HEK293 (cell line): ENCODE results near the gene C3.

ENCODE experiments used
- CTCF ChIA-PET: fragments of 350-600 bp; formaldehyde crosslinking; extraction: SDS; loops from one replicate; lab custom pipeline; 2021; ENCODE audit warnings: antibody characterized with exemption; lab: Yijun Ruan, JAX
- POLR2A ChIA-PET: fragments of 300-600 bp; formaldehyde crosslinking; extraction: SDS; loops from one replicate; lab custom pipeline; 2020; ENCODE audit warnings: antibody characterized with exemption, inconsistent platforms; lab: Yijun Ruan, JAX
- H3K27ac ChIP-seq: fragments of 200-500 bp; sonication (Bioruptor generic); 2 replicates; pipeline ENCODE4 v1.5.1; 2014; ENCODE audit warnings: low read depth, low read length, control low read depth, inconsistent platforms; ENCODE audit errors: extremely low read depth
- H3K36me3 ChIP-seq, 2 experiments: fragments of 200-500 bp in 1 of 2; sonication (Bioruptor generic) in 1 of 2; 1 replicate in 1 of 2; 2 replicates in 1 of 2; pipeline ENCODE4 v1.5.1; 2014 to 2017; ENCODE audit warnings: inconsistent platforms in 2 of 2, low read length in 2 of 2; ENCODE audit not compliant: control insufficient read depth in 2 of 2, insufficient read depth in 1 of 2
- H3K4me1 ChIP-seq: fragments of 200-500 bp; sonication (Bioruptor generic); 2 replicates; pipeline ENCODE4 v1.5.1; 2014; ENCODE audit warnings: mild to moderate bottlenecking, low read length, inconsistent platforms; ENCODE audit not compliant: control insufficient read depth, insufficient read depth
- H3K4me3 ChIP-seq: 2 replicates; pipeline ENCODE4 v1.5.1; 2011; ENCODE audit warnings: low read depth, mild to moderate bottlenecking, control low read depth, low read length, moderate library complexity
- H3K9me3 ChIP-seq: fragments of 200-500 bp; sonication (Bioruptor generic); 2 replicates; pipeline ENCODE4 v1.5.1; 2014; ENCODE audit warnings: low read depth, low read length, inconsistent platforms; ENCODE audit not compliant: control insufficient read depth, insufficient read depth
- BCL6B ChIP-seq: fragments of 450-650 bp; formaldehyde crosslinking; IDR thresholded peaks from 2 replicates; pipeline ENCODE4 v1.5.1; 2017; ENCODE audit warnings: missing biosample characterization, missing genetic modification characterization
- EGR2 ChIP-seq: fragments of 450-650 bp; formaldehyde crosslinking; IDR thresholded peaks from 2 replicates; pipeline ENCODE4 v1.5.1; 2016; ENCODE audit warnings: low read depth, missing biosample characterization, missing genetic modification characterization
- FEZF1 ChIP-seq: fragments of 450-650 bp; formaldehyde crosslinking; IDR thresholded peaks from 2 replicates; pipeline ENCODE4 v1.5.1; 2016; ENCODE audit warnings: missing biosample characterization, missing genetic modification characterization
- GLIS1 ChIP-seq: fragments of 450-650 bp; formaldehyde crosslinking; IDR thresholded peaks from 2 replicates; pipeline ENCODE4 v1.5.1; 2016; ENCODE audit warnings: missing biosample characterization, missing genetic modification characterization
- HOXA7 ChIP-seq: sonication (generic); formaldehyde crosslinking; IDR thresholded peaks from 2 replicates; pipeline ENCODE4 v1.8.1; 2022; ENCODE audit warnings: missing genetic modification reagents, borderline replicate concordance
- MYNN ChIP-seq: fragments of 450-650 bp; formaldehyde crosslinking; IDR thresholded peaks from 2 replicates; pipeline ENCODE4 v1.5.1; 2016; ENCODE audit warnings: missing biosample characterization, missing genetic modification characterization, borderline replicate concordance
- PATZ1 ChIP-seq: fragments of 450-650 bp; formaldehyde crosslinking; IDR thresholded peaks from 2 replicates; pipeline ENCODE4 v1.5.1; 2016; ENCODE audit warnings: missing biosample characterization, missing genetic modification characterization
- PRDM6 ChIP-seq: fragments of 450-650 bp; formaldehyde crosslinking; IDR thresholded peaks from 2 replicates; pipeline ENCODE4 v1.5.1; 2017; ENCODE audit warnings: missing biosample characterization, missing genetic modification characterization
- SP7 ChIP-seq: fragments of 450-650 bp; formaldehyde crosslinking; IDR thresholded peaks from 2 replicates; pipeline ENCODE4 v1.5.1; 2016; ENCODE audit warnings: missing biosample characterization, missing genetic modification characterization
- TCF7L2 ChIP-seq: IDR thresholded peaks from 2 replicates; pipeline ENCODE4 v1.6.1; 2011; ENCODE audit warnings: low read depth, mild to moderate bottlenecking, inconsistent platforms, low read length, moderate library complexity, borderline replicate concordance
- TRIM28 ChIP-seq: IDR thresholded peaks from 2 replicates; pipeline ENCODE4 v1.6.1; 2011; ENCODE audit warnings: low read length, control low read depth, borderline replicate concordance
- WT1 ChIP-seq: fragments of 450-650 bp; formaldehyde crosslinking; IDR thresholded peaks from 2 replicates; pipeline ENCODE4 v1.5.1; 2016; ENCODE audit warnings: missing biosample characterization, missing genetic modification characterization
- ZBTB11 ChIP-seq: fragments of 450-650 bp; formaldehyde crosslinking; conservative IDR thresholded peaks from 2 replicates; pipeline ENCODE4 v1.5.1; 2016; ENCODE audit warnings: low read depth, missing biosample characterization, missing genetic modification characterization
- ZBTB48 ChIP-seq: fragments of 450-650 bp; formaldehyde crosslinking; IDR thresholded peaks from 2 replicates; pipeline ENCODE4 v1.5.1; 2016; ENCODE audit warnings: missing biosample characterization, missing genetic modification characterization
- ZFP69B ChIP-seq: fragments of 450-650 bp; formaldehyde crosslinking; IDR thresholded peaks from 2 replicates; pipeline ENCODE4 v1.5.1; 2016; ENCODE audit warnings: missing biosample characterization, missing genetic modification characterization
- ZNF121 ChIP-seq: fragments of 450-650 bp; formaldehyde crosslinking; IDR thresholded peaks from 2 replicates; pipeline ENCODE4 v1.5.1; 2016; ENCODE audit warnings: missing biosample characterization, missing genetic modification characterization
- ZNF530 ChIP-seq: fragments of 450-650 bp; formaldehyde crosslinking; IDR thresholded peaks from 2 replicates; pipeline ENCODE4 v1.5.1; 2016; ENCODE audit warnings: low read depth, missing biosample characterization, missing genetic modification characterization
- ZNF639 ChIP-seq: fragments of 450-650 bp; formaldehyde crosslinking; IDR thresholded peaks from 2 replicates; pipeline ENCODE4 v1.5.1; 2016; ENCODE audit warnings: missing biosample characterization, missing genetic modification characterization
- TF ChIP-seq, protein P1 (sequence below): fragments of 450-650 bp; formaldehyde crosslinking; IDR thresholded peaks from 2 replicates; pipeline ENCODE4 v1.5.1; 2016; ENCODE audit warnings: missing biosample characterization, missing genetic modification characterization
- TF ChIP-seq, protein P2 (sequence below): fragments of 450-650 bp; formaldehyde crosslinking; IDR thresholded peaks from 2 replicates; pipeline ENCODE4 v1.5.1; 2016; ENCODE audit warnings: missing biosample characterization, missing genetic modification characterization

The C3 gene

GRCh38 chr19:6745965-6746364, 25.5 kb upstream of the C3 start (continued):
- TF ChIP-seq TCF7L2 (no peak), TRIM28 (no peak), BCL6B (tag by site-specific recombination) (no peak), GLIS1 (tag by site-specific recombination) (no peak), MYNN (tag by site-specific recombination) (no peak), ZNF121 (no peak)

- H3K36me3 ChIP-seq, result peaks cover 38 to 55% of the 10 kb centered on the region in 2 experiments
- peaks cover 25% of the 10 kb centered on the region for H3K4me1 ChIP-seq
- H3K9me3 ChIP-seq, result no peaks in the 10 kb centered on the region
- ChIA-PET POLR2A (interaction anchor here (0.8 to 2.4 kb wide), 2 partner anchors 22 to 119 kb away, joined by 3 to 11 read pairs; partner anchors contain the start of gene SH2D3A), CTCF (interaction anchor here (0.6 to 1.5 kb wide), 3 partner anchors 8 to 266 kb away, joined by 3 to 4 read pairs (median 3); no protein-coding TSS in a partner anchor)
- H3K4me3 ChIP-seq, result 0 out of 2 replicates have a peak overlapping the region, but pooled peaks have one; percentile 0
- peak overlapping the region; percentile 74 for H3K27ac ChIP-seq
- no peak for TF ChIP-seq HOXA7 (CRISPR knock-in tag)
- TF ChIP-seq, protein P1, sequence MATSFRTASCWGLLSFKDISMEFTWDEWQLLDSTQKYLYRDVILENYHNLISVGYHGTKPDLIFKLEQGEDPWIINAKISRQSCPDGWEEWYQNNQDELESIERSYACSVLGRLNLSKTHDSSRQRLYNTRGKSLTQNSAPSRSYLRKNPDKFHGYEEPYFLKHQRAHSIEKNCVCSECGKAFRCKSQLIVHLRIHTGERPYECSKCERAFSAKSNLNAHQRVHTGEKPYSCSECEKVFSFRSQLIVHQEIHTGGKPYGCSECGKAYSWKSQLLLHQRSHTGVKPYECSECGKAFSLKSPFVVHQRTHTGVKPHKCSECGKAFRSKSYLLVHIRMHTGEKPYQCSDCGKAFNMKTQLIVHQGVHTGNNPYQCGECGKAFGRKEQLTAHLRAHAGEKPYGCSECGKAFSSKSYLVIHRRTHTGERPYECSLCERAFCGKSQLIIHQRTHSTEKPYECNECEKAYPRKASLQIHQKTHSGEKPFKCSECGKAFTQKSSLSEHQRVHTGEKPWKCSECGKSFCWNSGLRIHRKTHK (tag by site-specific recombination), result no peak
- no peak for TF ChIP-seq ZNF530 (tag by site-specific recombination)
- TF ChIP-seq ZFP69B (tag by site-specific recombination), result peak; percentile 96
- peak; percentile 83 for TF ChIP-seq SP7 (tag by site-specific recombination)
- TF ChIP-seq PATZ1 (tag by site-specific recombination), result peak; percentile 99
- TF ChIP-seq, protein P2, sequence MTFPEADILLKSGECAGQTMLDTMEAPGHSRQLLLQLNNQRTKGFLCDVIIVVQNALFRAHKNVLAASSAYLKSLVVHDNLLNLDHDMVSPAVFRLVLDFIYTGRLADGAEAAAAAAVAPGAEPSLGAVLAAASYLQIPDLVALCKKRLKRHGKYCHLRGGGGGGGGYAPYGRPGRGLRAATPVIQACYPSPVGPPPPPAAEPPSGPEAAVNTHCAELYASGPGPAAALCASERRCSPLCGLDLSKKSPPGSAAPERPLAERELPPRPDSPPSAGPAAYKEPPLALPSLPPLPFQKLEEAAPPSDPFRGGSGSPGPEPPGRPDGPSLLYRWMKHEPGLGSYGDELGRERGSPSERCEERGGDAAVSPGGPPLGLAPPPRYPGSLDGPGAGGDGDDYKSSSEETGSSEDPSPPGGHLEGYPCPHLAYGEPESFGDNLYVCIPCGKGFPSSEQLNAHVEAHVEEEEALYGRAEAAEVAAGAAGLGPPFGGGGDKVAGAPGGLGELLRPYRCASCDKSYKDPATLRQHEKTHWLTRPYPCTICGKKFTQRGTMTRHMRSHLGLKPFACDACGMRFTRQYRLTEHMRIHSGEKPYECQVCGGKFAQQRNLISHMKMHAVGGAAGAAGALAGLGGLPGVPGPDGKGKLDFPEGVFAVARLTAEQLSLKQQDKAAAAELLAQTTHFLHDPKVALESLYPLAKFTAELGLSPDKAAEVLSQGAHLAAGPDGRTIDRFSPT (tag by site-specific recombination), result peak; percentile 72
- 0 out of 2 replicates have a peak, but pooled peaks have one; percentile 8 for TF ChIP-seq ZBTB48 (tag by site-specific recombination)
- TF ChIP-seq ZNF639 (tag by site-specific recombination), result no peak; the same call in 1 of the 2 replicates
- TF ChIP-seq FEZF1 (tag by site-specific recombination), result peak; percentile 46
- 0 out of 2 replicates have a peak, but pooled peaks have one; percentile 24 for TF ChIP-seq WT1
- TF ChIP-seq PRDM6, result peak; percentile 22; the same call in 1 of the 2 replicates
- peak; percentile 61; the same call in 1 of the 2 replicates for TF ChIP-seq EGR2 (tag by site-specific recombination)
- TF ChIP-seq ZBTB11 (tag by site-specific recombination), result no peak
Measured at GRCh38 chr19:6744381-6745301, 24.2 kb upstream of the C3 start.
